Skeletal muscle satellite cell (primary cell): ENCODE results near the gene ULK3.

Source experiments
- H3K27me3 ChIP-seq: 2 replicates; pipeline ENCODE4 v1.7.0; 2013; ENCODE audit warnings: low read length; ENCODE audit not compliant: control insufficient read depth, insufficient read depth
- H3K36me3 ChIP-seq: 2 replicates; pipeline ENCODE4 v1.7.0; 2013; ENCODE audit warnings: mild to moderate bottlenecking, control low read depth, low read length; ENCODE audit not compliant: insufficient read depth
- H3K4me1 ChIP-seq: 2 replicates; pipeline ENCODE4 v1.7.0; 2013; ENCODE audit warnings: low read length; ENCODE audit not compliant: control insufficient read depth, insufficient read depth
- H3K4me2 ChIP-seq: 2 replicates; pipeline ENCODE4 v1.7.0; 2013; ENCODE audit warnings: mild to moderate bottlenecking, low read length
- H3K4me3 ChIP-seq: 2 replicates; pipeline ENCODE4 v1.7.0; 2013; ENCODE audit warnings: low read length
- H3K9ac ChIP-seq: 2 replicates; pipeline ENCODE4 v1.7.0; 2013; ENCODE audit warnings: mild to moderate bottlenecking, low read depth, low read length, moderate library complexity
- H3K9me3 ChIP-seq: replicated peaks from 2 replicates; pipeline ENCODE4 v1.7.0; 2013; ENCODE audit warnings: mild to moderate bottlenecking, control low read depth, low read length

ULK3 gene

DNA sequence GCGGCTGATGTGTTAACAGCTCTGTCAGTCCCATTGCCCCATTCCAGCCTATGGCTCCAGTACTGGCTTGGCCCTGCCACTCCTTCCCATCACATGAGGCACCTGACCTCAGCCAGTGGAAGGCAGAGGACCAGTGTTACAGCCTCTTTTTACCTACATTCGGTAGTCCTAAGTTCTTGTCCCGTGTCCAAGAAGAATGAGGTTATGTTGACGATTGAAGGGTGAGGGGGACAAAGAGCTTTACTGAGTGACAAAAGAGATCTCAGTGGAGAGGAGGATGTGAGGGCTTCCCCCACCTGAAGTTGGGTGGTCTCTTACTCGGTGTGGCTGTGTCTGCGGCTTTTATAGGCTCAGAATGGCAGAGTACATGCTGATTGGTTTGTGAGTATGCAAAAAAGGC is 39.6 kb upstream of the ULK3 start:
- H3K27me3 ChIP-seq: no peaks in the 10 kb centered on the region
- no peak overlapping the region for H3K4me3 ChIP-seq
- H3K4me2 ChIP-seq: no peak overlapping the region
- H3K9me3 ChIP-seq: no peaks in the 10 kb centered on the region
- H3K9ac ChIP-seq: no peak overlapping the region
- peaks cover 12% of the 10 kb centered on the region for H3K4me1 ChIP-seq
- H3K36me3 ChIP-seq: no peaks in the 10 kb centered on the region

DNA sequence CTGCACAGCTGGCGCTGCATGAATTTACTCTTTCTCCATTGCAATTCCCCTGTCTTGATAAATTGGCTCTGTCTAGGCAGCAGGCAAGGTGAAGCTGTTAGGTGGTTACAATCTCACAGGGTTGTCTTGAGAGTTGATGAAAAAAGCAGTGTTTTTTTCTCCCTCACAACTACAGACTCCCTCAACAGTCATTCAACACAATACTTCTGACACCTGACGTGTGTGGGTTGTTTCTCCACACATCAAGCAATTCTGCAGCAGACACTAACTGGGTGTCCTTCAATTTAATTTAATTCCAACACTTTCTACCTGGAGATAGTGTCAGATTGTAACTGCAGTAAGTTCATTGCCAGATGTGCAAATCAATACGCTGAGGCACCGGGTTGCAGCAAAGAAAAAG is 35.3 kb upstream of the ULK3 start:
- H3K4me1 ChIP-seq: peaks cover 3% of the 10 kb centered on the region
- H3K27me3 ChIP-seq: no peaks in the 10 kb centered on the region
- no peak overlapping the region for H3K9ac ChIP-seq
- no peak overlapping the region for H3K4me2 ChIP-seq
- H3K4me3 ChIP-seq: no peak overlapping the region
- H3K36me3 ChIP-seq: no peaks in the 10 kb centered on the region
- H3K9me3 ChIP-seq: no peaks in the 10 kb centered on the region

DNA sequence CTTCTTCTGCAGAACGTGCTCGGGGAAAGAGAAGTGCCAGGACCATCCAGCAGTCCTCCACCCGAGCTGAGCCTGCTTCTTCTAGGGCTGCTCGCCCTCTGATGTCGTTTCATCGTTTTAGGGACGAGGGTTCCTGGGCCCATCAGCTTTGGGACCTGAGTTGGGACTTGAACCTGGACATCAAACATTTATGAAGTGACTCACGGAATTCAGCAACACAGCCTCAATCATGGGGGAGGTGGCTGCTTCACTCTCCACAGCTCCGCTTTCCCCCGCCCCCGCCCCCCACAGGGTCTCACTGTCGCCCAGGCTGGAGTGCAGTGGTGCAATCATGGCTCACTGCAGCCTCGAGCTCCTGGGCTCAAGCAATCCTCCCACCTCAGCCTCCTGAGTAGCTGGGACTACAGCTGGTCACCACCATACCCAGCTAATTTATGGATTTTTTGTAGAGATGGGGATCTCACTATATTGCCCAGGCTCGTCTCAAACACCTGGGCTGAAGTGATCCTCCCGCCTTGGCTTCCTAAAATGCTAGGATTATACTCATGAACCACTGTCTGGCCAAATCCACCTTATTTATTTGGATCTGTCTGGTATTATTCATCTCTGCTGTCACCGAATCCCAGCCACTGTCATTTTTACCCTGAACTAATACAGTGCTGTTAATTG is 30.9 kb upstream of the ULK3 start:
- Histone ChIP-seq H3K4me3 (peak overlapping the region; percentile 91), H3K27me3 (no peaks in the 10 kb centered on the region), H3K4me1 (peaks cover 19% of the 10 kb centered on the region), H3K9ac (peak overlapping the region; percentile 93), H3K36me3 (peaks cover 4% of the 10 kb centered on the region), H3K4me2 (peak overlapping the region; percentile 91), H3K9me3 (no peaks in the 10 kb centered on the region)

DNA sequence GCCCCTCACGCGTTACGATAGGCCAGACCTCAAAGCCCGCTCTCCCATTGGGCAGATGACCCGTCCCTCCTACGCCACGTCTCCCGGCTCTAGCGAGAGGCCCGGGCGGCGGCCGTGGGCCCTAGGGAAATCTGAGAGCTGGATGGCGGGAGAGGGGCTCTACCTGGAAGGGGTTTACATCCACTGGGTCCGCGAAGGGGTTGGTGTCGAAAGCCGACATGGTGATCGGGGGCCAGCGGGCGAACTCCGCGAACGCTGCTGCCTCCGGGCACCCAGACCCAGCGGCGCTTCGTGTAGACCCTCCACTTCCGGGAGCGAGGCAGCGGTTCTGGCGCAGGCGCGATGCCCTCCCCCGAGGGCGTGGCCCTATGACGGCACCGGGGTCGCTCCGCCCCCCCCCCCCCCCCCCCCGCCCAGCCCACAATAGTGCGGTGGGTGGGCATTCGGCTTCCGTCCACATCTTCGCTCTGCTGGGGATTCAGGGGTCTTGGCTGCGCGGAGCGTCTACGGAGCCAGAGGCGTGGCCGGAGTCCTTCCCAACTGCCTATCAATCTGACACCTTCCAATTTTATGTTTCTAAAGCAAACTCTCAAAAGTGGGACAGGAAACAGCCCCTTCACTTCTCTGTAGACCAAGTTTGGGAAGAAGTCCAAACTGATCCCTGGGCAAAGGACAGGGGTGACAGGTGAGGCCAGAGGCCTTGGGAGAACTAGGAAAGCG is 30.2 kb upstream of the ULK3 start, which contains the start of gene SCAMP2:
Gene SCAMP2, minus strand, starts transcription at position 330 of the 720 bp plus-strand sequence. Its CDS starts 110 bp downstream, at position 220.
- Histone ChIP-seq H3K9ac (peak within 1 kb of the TSS; percentile 93), H3K27me3 (no peaks in the 10 kb centered on the region), H3K4me3 (peak within 1 kb of the TSS; percentile 91), H3K9me3 (no peaks in the 10 kb centered on the region), H3K4me2 (peak within 1 kb of the TSS; percentile 91), H3K36me3 (peaks cover 4% of the 10 kb centered on the region), H3K4me1 (peaks cover 19% of the 10 kb centered on the region)

DNA sequence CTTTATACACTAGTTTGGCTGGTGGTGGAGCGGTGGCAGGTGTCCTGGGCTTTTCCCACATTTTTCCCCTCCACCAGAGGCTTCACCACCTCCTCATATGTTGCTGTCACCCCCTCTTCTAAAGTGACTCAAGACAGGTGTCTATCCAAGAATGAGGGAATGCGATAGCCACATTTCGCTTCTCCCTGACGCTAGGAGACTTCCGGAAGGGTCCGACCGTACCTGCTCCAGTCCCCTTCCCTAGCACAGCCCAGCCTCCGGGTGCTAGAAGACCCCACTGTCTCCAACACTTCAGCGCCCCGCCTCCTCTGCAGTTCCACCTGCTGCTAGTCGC is 29.7 kb upstream of the ULK3 start:
- Histone ChIP-seq H3K4me1 (peaks cover 19% of the 10 kb centered on the region), H3K9me3 (no peaks in the 10 kb centered on the region), H3K4me2 (peak overlapping the region; percentile 91), H3K36me3 (peaks cover 5% of the 10 kb centered on the region), H3K9ac (peak overlapping the region; percentile 93), H3K4me3 (peak overlapping the region; percentile 91), H3K27me3 (no peaks in the 10 kb centered on the region)

DNA sequence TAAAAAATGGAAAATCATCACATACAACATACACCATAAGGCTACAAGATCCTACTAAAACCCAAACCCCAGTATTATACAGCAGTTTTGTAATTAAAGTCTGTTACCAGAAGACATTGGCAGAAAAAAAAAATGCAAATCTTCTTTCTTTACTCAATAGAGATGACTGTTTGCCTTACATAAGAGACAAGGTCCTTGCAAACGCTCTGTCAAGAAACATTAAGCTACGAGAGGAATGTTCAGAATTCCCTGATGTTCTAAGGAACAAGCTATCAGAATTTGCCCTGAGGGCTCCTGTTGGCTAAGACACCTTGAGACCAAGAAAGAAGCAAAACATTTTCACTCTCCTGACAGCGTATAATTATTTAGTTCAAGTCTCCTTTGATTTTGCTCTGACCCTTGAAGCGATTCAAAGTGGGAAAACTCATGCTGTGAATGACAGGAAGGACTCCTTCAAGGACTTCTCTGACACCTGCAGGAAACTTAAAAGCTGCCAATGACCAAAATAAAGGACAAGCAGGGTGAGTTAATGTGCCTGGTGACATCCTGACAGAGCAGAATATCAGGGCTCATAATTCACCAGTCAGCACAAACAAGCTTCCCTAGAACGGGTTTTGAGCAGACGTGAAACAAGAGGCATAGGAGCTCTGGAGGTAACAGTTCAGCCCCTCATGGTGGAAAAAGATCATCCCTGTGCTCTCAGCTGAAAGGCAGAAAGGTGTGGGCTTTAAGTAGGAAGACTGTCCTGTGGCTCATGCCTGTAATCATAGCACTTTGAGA is 27.7 kb upstream of the ULK3 start:
- peaks cover 28% of the 10 kb centered on the region for H3K4me1 ChIP-seq
- peak overlapping the region; percentile 0 for H3K9ac ChIP-seq
- H3K9me3 ChIP-seq: no peaks in the 10 kb centered on the region
- no peaks in the 10 kb centered on the region for H3K27me3 ChIP-seq
- H3K4me2 ChIP-seq: peak overlapping the region; percentile 8
- H3K36me3 ChIP-seq: peaks cover 9% of the 10 kb centered on the region
- no peak overlapping the region for H3K4me3 ChIP-seq

DNA sequence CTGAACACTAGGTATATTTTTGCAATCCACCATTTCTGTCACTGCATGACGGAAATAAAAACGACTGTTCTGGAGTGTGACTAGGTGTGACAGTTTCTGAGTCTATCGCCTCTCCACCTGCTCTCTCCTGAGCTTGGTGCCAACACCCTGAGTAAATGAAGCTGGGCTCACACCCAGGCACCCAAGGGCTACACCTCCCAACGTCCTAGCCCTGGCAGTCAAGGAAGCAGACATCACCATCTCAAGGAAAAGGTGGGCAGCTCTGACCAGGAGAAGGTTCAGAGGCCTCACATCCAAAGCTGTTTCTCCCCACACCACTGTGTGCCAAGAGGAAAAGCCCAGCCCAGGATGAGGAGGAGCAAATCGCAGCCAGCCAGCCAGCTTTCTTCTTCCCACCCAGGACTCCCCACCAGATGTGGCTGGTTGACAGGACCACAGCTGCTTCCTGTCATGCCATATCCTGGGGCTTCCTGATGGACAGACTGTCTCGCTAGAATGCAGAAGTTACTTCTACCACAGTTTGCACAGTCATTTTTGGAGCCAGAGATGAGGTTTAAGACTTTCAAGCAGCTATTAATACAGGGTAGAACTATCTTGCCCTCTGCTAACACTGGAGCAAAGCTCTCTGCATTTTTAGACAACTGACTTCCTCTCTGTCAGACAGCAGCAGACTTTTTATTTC is 26.9 kb upstream of the ULK3 start:
- peak overlapping the region; percentile 0 for H3K9ac ChIP-seq
- peaks cover 28% of the 10 kb centered on the region for H3K4me1 ChIP-seq
- peaks cover 9% of the 10 kb centered on the region for H3K36me3 ChIP-seq
- no peak overlapping the region for H3K4me3 ChIP-seq
- H3K4me2 ChIP-seq: peak overlapping the region; percentile 41
- H3K27me3 ChIP-seq: no peaks in the 10 kb centered on the region
- H3K9me3 ChIP-seq: no peaks in the 10 kb centered on the region

DNA sequence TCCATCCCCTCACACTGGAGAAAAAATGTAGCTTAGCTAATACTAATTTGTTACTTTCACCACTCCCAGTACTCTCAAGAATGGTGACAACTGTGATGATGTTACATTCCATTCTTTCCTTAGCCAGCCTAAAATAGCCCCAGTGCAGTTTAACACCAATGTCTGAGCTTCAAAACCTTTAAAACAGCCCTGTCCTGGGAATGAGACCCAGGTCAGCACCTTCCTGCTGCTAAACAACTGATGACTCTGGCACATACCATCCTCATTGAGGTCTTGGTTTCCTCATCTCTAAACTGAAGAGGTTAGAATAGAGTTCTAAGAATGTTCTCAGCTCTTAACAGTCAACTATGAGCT is 26.4 kb upstream of the ULK3 start:
- H3K36me3 ChIP-seq: peaks cover 9% of the 10 kb centered on the region
- H3K27me3 ChIP-seq: no peaks in the 10 kb centered on the region
- no peaks in the 10 kb centered on the region for H3K9me3 ChIP-seq
- H3K4me2 ChIP-seq: no peak overlapping the region
- no peak overlapping the region for H3K4me3 ChIP-seq
- peaks cover 28% of the 10 kb centered on the region for H3K4me1 ChIP-seq
- H3K9ac ChIP-seq: no peak overlapping the region

DNA sequence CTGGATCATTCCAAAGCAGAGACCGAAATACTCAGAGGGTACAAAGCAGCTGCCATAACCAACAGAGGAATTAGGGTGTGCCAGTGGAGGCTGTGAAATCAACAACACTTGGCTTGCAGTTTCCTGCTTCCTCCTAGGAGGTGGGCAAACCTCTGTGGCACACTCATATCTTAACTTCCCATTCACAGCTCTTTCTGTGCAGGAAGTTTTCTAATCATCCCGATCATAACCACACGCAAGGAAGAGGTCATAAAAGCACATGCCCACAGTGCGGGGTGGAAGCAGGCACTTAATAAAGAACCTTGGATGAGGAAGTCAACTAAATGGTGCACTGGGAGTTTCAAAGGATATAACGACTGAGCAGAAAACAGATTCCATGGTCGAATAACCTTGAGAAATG is 25.1 kb upstream of the ULK3 start:
- H3K4me2 ChIP-seq: no peak overlapping the region
- no peaks in the 10 kb centered on the region for H3K9me3 ChIP-seq
- peaks cover 33% of the 10 kb centered on the region for H3K4me1 ChIP-seq
- no peaks in the 10 kb centered on the region for H3K27me3 ChIP-seq
- peaks cover 9% of the 10 kb centered on the region for H3K36me3 ChIP-seq
- H3K4me3 ChIP-seq: no peak overlapping the region
- H3K9ac ChIP-seq: no peak overlapping the region

DNA sequence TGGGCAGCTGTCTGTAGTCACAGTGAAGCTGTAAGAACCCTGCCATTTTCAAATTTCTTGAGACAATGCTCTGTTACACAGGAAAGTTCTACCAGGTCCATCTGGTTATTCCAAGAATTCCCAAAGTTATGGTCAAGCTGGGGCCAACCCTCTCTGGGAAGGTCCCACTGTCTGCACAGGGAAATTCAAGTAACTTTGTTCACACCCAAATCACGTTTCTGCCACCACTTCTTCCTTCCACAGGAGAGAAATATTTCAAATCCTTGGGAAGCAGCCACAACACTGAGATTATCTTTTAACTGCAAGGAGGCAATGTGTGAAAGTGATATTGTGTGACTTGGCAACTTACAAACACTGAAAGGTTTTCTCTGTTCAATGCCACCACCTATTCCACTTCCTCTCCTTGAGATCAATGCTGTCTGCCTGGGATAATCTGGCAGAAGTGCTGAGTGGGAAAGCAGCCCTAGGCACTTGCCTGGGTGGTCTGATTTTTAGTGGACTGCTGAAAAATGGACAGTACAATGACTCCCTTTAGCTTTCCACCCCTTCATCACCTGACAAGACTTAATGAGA is 24.6 kb upstream of the ULK3 start:
- Histone ChIP-seq H3K36me3 (peaks cover 9% of the 10 kb centered on the region), H3K4me1 (peaks cover 33% of the 10 kb centered on the region), H3K27me3 (no peaks in the 10 kb centered on the region), H3K9me3 (no peaks in the 10 kb centered on the region), H3K9ac (no peak overlapping the region), H3K4me2 (no peak overlapping the region), H3K4me3 (no peak overlapping the region)

DNA sequence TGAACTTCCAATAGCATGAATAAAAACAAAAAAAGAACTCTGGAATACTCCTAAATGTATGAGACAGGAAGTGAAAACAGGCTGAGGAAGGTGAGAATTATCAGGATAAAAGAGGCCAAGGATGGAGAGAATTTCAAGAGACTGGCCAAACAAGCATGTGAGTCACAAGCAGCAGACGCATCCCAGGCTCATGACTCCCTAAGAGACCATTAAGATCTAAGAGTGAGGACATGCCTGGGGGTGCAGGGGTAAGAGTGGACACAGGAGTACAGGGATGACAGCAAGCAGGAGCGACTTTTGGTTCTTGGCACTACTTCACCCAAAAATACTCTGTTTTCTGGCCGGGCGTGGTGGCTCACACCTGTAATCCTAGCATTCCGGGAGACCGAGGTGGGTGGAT is 23.1 kb upstream of the ULK3 start:
- Histone ChIP-seq H3K36me3 (peaks cover 13% of the 10 kb centered on the region), H3K4me1 (peaks cover 33% of the 10 kb centered on the region), H3K4me2 (peak overlapping the region; percentile 19), H3K9me3 (no peaks in the 10 kb centered on the region), H3K27me3 (no peaks in the 10 kb centered on the region), H3K4me3 (no peak overlapping the region), H3K9ac (no peak overlapping the region)
